Endothelial cell of umbilical vein (primary cell): ENCODE data around the gene SMARCC1. TPM values are rescaled to one million over a fixed set of nuclear protein-coding genes. Genes with fewer than 3 reads are reported as not detected.

Experiments used
- BruUV-seq: library from RNA; stranded (reverse); fragments of 400-500 nt; replicated peaks from 2 replicates; lab custom pipeline; 2021; lab: Mats Ljungman, UMichigan
- CTCF ChIA-PET: fragments of 300-600, 350-600 bp; sonication (Branson Sonifier 250); formaldehyde crosslinking; loops from one replicate; lab custom pipeline; 2021; ENCODE audit warnings: antibody characterized with exemption, inconsistent platforms; lab: Charles Lee
- POLR2A ChIA-PET: fragments of 300-600, 350-600 bp; sonication (Branson Sonifier 250); formaldehyde crosslinking; loops from one replicate; lab custom pipeline; 2021; ENCODE audit warnings: antibody characterized with exemption, inconsistent platforms; lab: Charles Lee
- DNase-seq: peaks from one replicate; pipeline ENCODE4 v3.0.0-alpha.2; 2011; ENCODE audit warnings: low read depth, low spot score
- FAIRE-seq: peaks from 2 replicates; lab custom pipeline; 2011; peaks lifted over from hg19 to GRCh38; lab: Jason Lieb, UNC
- H2AFZ ChIP-seq: 2 replicates; pipeline ENCODE4 v1.6.0; 2012; ENCODE audit warnings: low read depth, low read length, control low read depth, inconsistent platforms
- H3K27ac ChIP-seq: 2 replicates; pipeline ENCODE4 v1.5.1; 2011; ENCODE audit warnings: low read depth, mild to moderate bottlenecking, control low read depth, low read length, moderate library complexity; ENCODE audit not compliant: insufficient read depth
- H3K27me3 ChIP-seq, 2 experiments: 2 replicates each; pipeline versions ENCODE4 v1.6.0 to v1.6.1; 2011; ENCODE audit warnings: low read length in 2 of 2, mixed read lengths in 1 of 2; ENCODE audit not compliant: control insufficient read depth in 2 of 2, insufficient read depth in 2 of 2
- H3K36me3 ChIP-seq, 2 experiments: 2 replicates in 1 of 2; 3 replicates in 1 of 2; pipeline ENCODE4 v1.5.1; 2011; ENCODE audit warnings: low read length in 2 of 2, mild to moderate bottlenecking in 1 of 2, moderate library complexity in 1 of 2; ENCODE audit not compliant: control insufficient read depth in 2 of 2, insufficient read depth in 2 of 2; ENCODE audit errors: extremely low read depth in 1 of 2
- H3K4me1 ChIP-seq: 3 replicates; pipeline ENCODE4 v1.5.1; 2011; ENCODE audit warnings: mild to moderate bottlenecking, low read length; ENCODE audit not compliant: control insufficient read depth, insufficient read depth; ENCODE audit errors: extremely low read depth
- H3K4me2 ChIP-seq: 2 replicates; pipeline ENCODE4 v1.6.1; 2011; ENCODE audit warnings: low read length, control low read depth, mixed read lengths; ENCODE audit not compliant: insufficient read depth
- H3K4me3 ChIP-seq, 3 experiments: fragments of 200-600 bp in 1 of 3; sonication (generic), shearing (Covaris generic) in 1 of 3; replicated peaks in 1 of 3; 2 replicates each; pipeline ENCODE4 v1.5.1; 2011 to 2016; ENCODE audit warnings: control low read depth in 3 of 3, low read length in 3 of 3, mild to moderate bottlenecking in 2 of 3, inconsistent platforms in 1 of 3, low read depth in 1 of 3, moderate library complexity in 1 of 3; ENCODE audit not compliant: insufficient read depth in 1 of 3
- H3K79me2 ChIP-seq: 2 replicates; pipeline ENCODE4 v1.6.0; 2012; ENCODE audit warnings: low read length, inconsistent platforms; ENCODE audit not compliant: control insufficient read depth, insufficient read depth
- H3K9ac ChIP-seq: replicated peaks from 2 replicates; pipeline ENCODE3; 2011; ENCODE audit warnings: low read length, control low read depth; ENCODE audit not compliant: insufficient read depth; ENCODE audit errors: extremely low read depth
- H3K9me1 ChIP-seq: replicated peaks from 3 replicates; pipeline ENCODE4 v1.6.0; 2011; ENCODE audit warnings: mild to moderate bottlenecking, low read length; ENCODE audit not compliant: control insufficient read depth, insufficient read depth; ENCODE audit errors: extremely low read depth
- H3K9me3 ChIP-seq: replicated peaks from 2 replicates; pipeline ENCODE4 v1.5.1; 2012; ENCODE audit warnings: low read length, inconsistent platforms; ENCODE audit not compliant: control insufficient read depth, insufficient read depth
- H4K20me1 ChIP-seq: replicated peaks from 2 replicates; pipeline ENCODE3; 2011; ENCODE audit warnings: mild to moderate bottlenecking, low read length; ENCODE audit not compliant: control insufficient read depth, insufficient read depth; ENCODE audit errors: extremely low read depth
- EZH2 ChIP-seq: IDR thresholded peaks from 2 replicates; pipeline ENCODE4 v1.6.1; 2012; ENCODE audit warnings: borderline replicate concordance, low read depth, mild to moderate bottlenecking, moderate library complexity, low read length, inconsistent platforms; ENCODE audit not compliant: severe bottlenecking
- FOS ChIP-seq: IDR thresholded peaks from 2 replicates; pipeline ENCODE4 v1.6.1; 2011; ENCODE audit warnings: mild to moderate bottlenecking, low read length, moderate library complexity, borderline replicate concordance; ENCODE audit not compliant: insufficient read depth
- GATA2 ChIP-seq: IDR thresholded peaks from 2 replicates; pipeline ENCODE4 v1.7.0; 2011; ENCODE audit warnings: low read depth, mild to moderate bottlenecking, moderate library complexity, mixed read lengths, low read length; ENCODE audit not compliant: insufficient read length, insufficient read depth
- JUN ChIP-seq: IDR thresholded peaks from 2 replicates; pipeline ENCODE4 v1.6.1; 2011; ENCODE audit warnings: borderline replicate concordance, low read depth; ENCODE audit not compliant: insufficient read length, insufficient read depth
- MYC ChIP-seq: IDR thresholded peaks from one replicate; pipeline ENCODE4 v1.6.1; 2011; ENCODE audit warnings: mild to moderate bottlenecking, low read depth, low read length
- POLR2A ChIP-seq: IDR thresholded peaks from 2 replicates; pipeline ENCODE4 v1.6.1; 2012; ENCODE audit warnings: low read depth, mild to moderate bottlenecking, control low read depth, low read length
- POLR2AphosphoS5 ChIP-seq: IDR thresholded peaks from 2 replicates; pipeline ENCODE4 v1.6.1; 2012; ENCODE audit warnings: low read depth, mild to moderate bottlenecking, control low read depth, low read length, moderate library complexity; ENCODE audit not compliant: insufficient read depth
- dilution Hi-C: fragments of 300-500 bp; cut with MboI; formaldehyde crosslinking; loops from one replicate; pipeline ENCODE4 v1.15.0; 2019; ENCODE audit warnings: low sequenced_read_pairs; ENCODE audit not compliant: extremely low pct_ligation_motif_present
- intact Hi-C: fragments of 100-400 bp; cut with micrococcal nuclease; formaldehyde crosslinking; loops from one replicate; pipeline ENCODE4 v1.10.0; 2022
- polyA plus RNA-seq, 4 experiments: library from polyadenylated mRNA; depleted of rRNA in 3 of 4; stranded (reverse) in 3 of 4; unstranded in 1 of 4; fragments of >200 nt; gene quantifications; 2 replicates each; pipeline versions ENCODE4 v1.2.1 to v1.2.3, GENCODE V29; 2011 to 2012; ENCODE audit warnings: missing spikeins in 1 of 4
- total RNA-seq: library from RNA; stranded (reverse); gene quantifications from 2 replicates; pipeline ENCODE4 v1.2.3, GENCODE V29; 2021
- TF ChIP-seq, protein P1 (sequence below): IDR thresholded peaks from 2 replicates; pipeline ENCODE4 v1.6.1; 2011; ENCODE audit not compliant: insufficient read depth, insufficient read length
- TF ChIP-seq, protein P2 (sequence below), 2 donors: IDR thresholded peaks; 1 replicate in 1 of 2; 2 replicates in 1 of 2; pipeline ENCODE4 v1.5.1; 2011; ENCODE audit warnings: low read length in 2 of 2, mild to moderate bottlenecking in 2 of 2, moderate library complexity in 2 of 2, control low read depth in 1 of 2, inconsistent platforms in 1 of 2, low read depth in 1 of 2; ENCODE audit not compliant: insufficient read depth in 1 of 2; ENCODE audit errors: extremely low read depth in 1 of 2

The SMARCC1 gene
- total and polyA plus RNA-seq, 2 donors (not counting 3 experiments of a cell fraction or from before 2014, with no cell fraction given) = 23.0 to 138 TPM

- no peak overlapping the region for H3K9ac ChIP-seq
- H3K27me3 ChIP-seq = no peaks in the 10 kb centered on the region
- H3K4me3 ChIP-seq = no peak overlapping the region
- intact Hi-C loops = no loop called here
- H3K27ac ChIP-seq = no peak overlapping the region
- no peaks in the 10 kb centered on the region for H4K20me1 ChIP-seq
- no peak overlapping the region for H3K4me2 ChIP-seq
- H3K36me3 ChIP-seq = peaks cover 11 to 12% of the 10 kb centered on the region in 2 experiments
- FAIRE-seq (no peak), DNase-seq (peak; percentile 19)
- no peak overlapping the region for H2AFZ ChIP-seq
- dilution Hi-C loops = no loop called here
- peak; percentile 72 for TF ChIP-seq FOS
- TF ChIP-seq EZH2 = no peak
- TF ChIP-seq POLR2AphosphoS5 = no peak
- TF ChIP-seq MYC = no peak
- no peak for TF ChIP-seq GATA2
- ChIA-PET CTCF (no interaction called here), POLR2A (no interaction called here)
- H3K9me1 ChIP-seq = no peaks in the 10 kb centered on the region
- no TSS peak for BruUV-seq
- H3K4me1 ChIP-seq = peaks cover 5% of the 10 kb centered on the region
- no peaks in the 10 kb centered on the region for H3K79me2 ChIP-seq
- H3K9me3 ChIP-seq = no peaks in the 10 kb centered on the region
Observed at GRCh38 chr3:47605652-47606051, 176.0 kb downstream of the SMARCC1 start.

GRCh38 chr3:47604145-47604544 lies 177.5 kb downstream of the SMARCC1 start:
- no peak overlapping the region for H2AFZ ChIP-seq
- peaks cover 5% of the 10 kb centered on the region for H3K4me1 ChIP-seq
- H3K4me2 ChIP-seq = no peak overlapping the region
- dilution Hi-C loops = no loop called here
- POLR2A ChIA-PET = interaction anchor here (0.6 kb wide), 1 partner anchor 368 kb away, joined by 3 read pairs; no protein-coding TSS in a partner anchor
- H3K4me3 ChIP-seq = no peak overlapping the region
- no peak overlapping the region for H3K27ac ChIP-seq
- no peaks in the 10 kb centered on the region for H3K9me3 ChIP-seq
- intact Hi-C loops = no loop called here
- FAIRE-seq = no peak
- no peak for TF ChIP-seq GATA2
- TF ChIP-seq, protein P1, sequence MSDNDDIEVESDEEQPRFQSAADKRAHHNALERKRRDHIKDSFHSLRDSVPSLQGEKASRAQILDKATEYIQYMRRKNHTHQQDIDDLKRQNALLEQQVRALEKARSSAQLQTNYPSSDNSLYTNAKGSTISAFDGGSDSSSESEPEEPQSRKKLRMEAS = no peak
- no peak for TF ChIP-seq EZH2
- TF ChIP-seq JUN = no peak
- no peak for TF ChIP-seq MYC
- TF ChIP-seq POLR2AphosphoS5 = no peak
- TF ChIP-seq FOS = no peak
- TF ChIP-seq POLR2A = no peak
- TF ChIP-seq, protein P2, sequence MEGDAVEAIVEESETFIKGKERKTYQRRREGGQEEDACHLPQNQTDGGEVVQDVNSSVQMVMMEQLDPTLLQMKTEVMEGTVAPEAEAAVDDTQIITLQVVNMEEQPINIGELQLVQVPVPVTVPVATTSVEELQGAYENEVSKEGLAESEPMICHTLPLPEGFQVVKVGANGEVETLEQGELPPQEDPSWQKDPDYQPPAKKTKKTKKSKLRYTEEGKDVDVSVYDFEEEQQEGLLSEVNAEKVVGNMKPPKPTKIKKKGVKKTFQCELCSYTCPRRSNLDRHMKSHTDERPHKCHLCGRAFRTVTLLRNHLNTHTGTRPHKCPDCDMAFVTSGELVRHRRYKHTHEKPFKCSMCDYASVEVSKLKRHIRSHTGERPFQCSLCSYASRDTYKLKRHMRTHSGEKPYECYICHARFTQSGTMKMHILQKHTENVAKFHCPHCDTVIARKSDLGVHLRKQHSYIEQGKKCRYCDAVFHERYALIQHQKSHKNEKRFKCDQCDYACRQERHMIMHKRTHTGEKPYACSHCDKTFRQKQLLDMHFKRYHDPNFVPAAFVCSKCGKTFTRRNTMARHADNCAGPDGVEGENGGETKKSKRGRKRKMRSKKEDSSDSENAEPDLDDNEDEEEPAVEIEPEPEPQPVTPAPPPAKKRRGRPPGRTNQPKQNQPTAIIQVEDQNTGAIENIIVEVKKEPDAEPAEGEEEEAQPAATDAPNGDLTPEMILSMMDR (IDR thresholded peaks at IDR 0.05; ENCODE audit: extremely low read depth in 1 of 2, insufficient read depth in 1 of 2, low read depth in 1 of 2, low read length in 2 of 2) = no peak
- no TSS peak for BruUV-seq
- CTCF ChIA-PET = interaction anchor here (1.2 kb wide), 1 partner anchor 13 kb away, joined by 5 read pairs; no protein-coding TSS in a partner anchor
- H3K27me3 ChIP-seq = no peaks in the 10 kb centered on the region
- H3K9me1 ChIP-seq = no peaks in the 10 kb centered on the region
- H3K9ac ChIP-seq = no peak overlapping the region
- H3K36me3 ChIP-seq = peaks cover 4 to 6% of the 10 kb centered on the region in 2 experiments
- H3K79me2 ChIP-seq = no peaks in the 10 kb centered on the region
- H4K20me1 ChIP-seq = no peaks in the 10 kb centered on the region
- no peak for DNase-seq
